ENCODE measurements around the gene SLC46A1.

Gene SLC46A1

GRCh38 chr17:28367641-28368305, 38.2 kb downstream of the SLC46A1 start:
- no peak overlapping the region for H3K4me3 ChIP-seq (ENCODE audit: low read depth, low read length)
- no peak for TF ChIP-seq CTCF (IDR thresholded peaks at IDR 0.05; ENCODE audit: control insufficient read depth, extremely low read depth, insufficient read depth)
- DNase-seq (ENCODE audit: low read depth): no peak

- DNase-seq (ENCODE audit: low read depth): no peak
- TF ChIP-seq CTCF (IDR thresholded peaks at IDR 0.05; ENCODE audit: control insufficient read depth, extremely low read depth, insufficient read depth): no peak
- no peak overlapping the region for H3K4me3 ChIP-seq (ENCODE audit: low read depth, low read length)
Measured at GRCh38 chr17:28366605-28367004, 39.4 kb downstream of the SLC46A1 start.

GRCh38 chr17:28365487-28365886, 40.5 kb downstream of the SLC46A1 start:
- TF ChIP-seq CTCF (IDR thresholded peaks at IDR 0.05; ENCODE audit: control insufficient read depth, extremely low read depth, insufficient read depth): no peak
- DNase-seq (ENCODE audit: low read depth): no peak
- no peak overlapping the region for H3K4me3 ChIP-seq (ENCODE audit: low read depth, low read length)

- no peak for TF ChIP-seq CTCF (IDR thresholded peaks at IDR 0.05; ENCODE audit: control insufficient read depth, extremely low read depth, insufficient read depth)
Measured at GRCh38 chr17:28364665-28365363, 41.2 kb downstream of the SLC46A1 start, which contains the start of gene SEBOX. TSS of gene SEBOX (minus strand) at chr17:28365199. CDS start at chr17:28365151, 48 bp downstream.

GRCh38 chr17:28363776-28364650, 42.0 kb downstream of the SLC46A1 start:
- TF ChIP-seq CTCF (IDR thresholded peaks at IDR 0.05; ENCODE audit: control insufficient read depth, extremely low read depth, insufficient read depth): no peak
- H3K4me3 ChIP-seq (ENCODE audit: low read depth, low read length): no peak overlapping the region
- no peak for DNase-seq (ENCODE audit: low read depth)

More at GRCh38 chr17:28364665-28365363, 41.2 kb downstream of the SLC46A1 start, which contains the start of gene SEBOX:
- H3K4me3 ChIP-seq (ENCODE audit: low read depth, low read length): no peak within 1 kb of the TSS
- DNase-seq (ENCODE audit: low read depth): no peak

- TF ChIP-seq CTCF (IDR thresholded peaks at IDR 0.05; ENCODE audit: control insufficient read depth, extremely low read depth, insufficient read depth): no peak
Measured at GRCh38 chr17:28363186-28363585, 42.8 kb downstream of the SLC46A1 start.

More at GRCh38 chr17:28363186-28363585, 42.8 kb downstream of the SLC46A1 start:
- no peak overlapping the region for H3K4me3 ChIP-seq (ENCODE audit: low read depth, low read length)
- DNase-seq (ENCODE audit: low read depth): no peak
